22Rv1 (cell line): ENCODE data around the gene KAT14.

Experiments used
- CTCF ChIP-seq: fragments of 450-650 bp; IDR thresholded peaks from 2 replicates; pipeline ENCODE4 v1.5.1; 2017; ENCODE audit warnings: mild to moderate bottlenecking
- ZFX ChIP-seq: fragments of 450-650 bp; IDR thresholded peaks from 2 replicates; pipeline ENCODE4 v1.6.1; 2017; ENCODE audit warnings: antibody characterized with exemption, borderline replicate concordance

DNA sequence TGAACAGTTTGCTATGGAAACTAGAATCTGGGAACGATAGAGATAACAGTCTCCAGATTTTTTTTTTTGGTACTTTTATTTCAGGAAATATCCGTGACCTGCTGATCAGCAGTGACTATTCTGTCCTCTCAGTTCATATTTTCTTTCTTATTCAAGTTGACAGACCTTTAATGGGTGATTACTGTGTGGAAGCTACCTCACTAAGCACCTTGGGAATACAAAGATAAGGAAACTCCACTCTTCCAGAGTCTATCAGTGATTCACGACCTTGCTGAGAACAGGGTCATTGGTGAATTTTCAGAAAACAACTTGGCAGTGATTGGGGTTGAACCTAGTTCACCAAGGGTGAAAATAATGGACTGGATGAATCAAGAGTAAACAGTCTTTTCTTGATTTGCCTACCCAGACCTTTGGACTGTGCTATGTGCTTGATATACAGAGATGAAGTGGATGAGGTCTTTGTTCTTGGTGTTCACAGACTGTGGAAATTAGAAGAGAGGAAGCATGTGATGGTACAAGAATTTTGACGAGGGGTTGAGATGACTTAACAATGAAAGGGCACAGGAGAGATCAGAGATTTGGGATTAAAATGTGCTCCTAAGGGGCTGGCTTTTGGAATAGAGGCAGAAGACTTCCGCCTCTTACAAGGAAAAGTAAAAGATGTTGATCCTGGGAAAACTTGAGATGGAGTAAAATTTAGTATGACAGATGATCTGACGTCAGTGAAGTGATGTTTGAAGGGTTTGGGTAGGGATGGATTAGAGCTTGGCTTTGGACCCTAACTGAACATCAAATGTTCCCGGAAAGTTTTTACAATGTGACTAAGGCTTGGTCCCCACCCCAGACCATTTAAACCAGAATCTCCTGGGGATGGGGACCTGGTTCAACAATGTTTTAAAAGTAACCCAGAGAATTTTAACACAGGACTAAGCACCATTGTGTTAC lies 1.2 kb downstream of the KAT14 start:
- TF ChIP-seq CTCF: no peak
- no peak for TF ChIP-seq ZFX
